Testis (tissue), 2 donors: ENCODE data around the gene SALL3.

ENCODE experiments used
- POLR2A ChIP-seq: fragments of 450-650 bp; IDR thresholded peaks from one replicate; pipeline ENCODE4 v1.6.1; 2017; ENCODE audit warnings: antibody characterized with exemption, mild to moderate bottlenecking, moderate library complexity
- TF ChIP-seq, protein P1 (sequence below), 3 experiments: fragments of 450-650 bp in 2 of 3; fragments of 200-600 bp in 1 of 3; sonication (generic) in 1 of 3; IDR thresholded peaks; one replicate each; pipeline ENCODE4 v1.5.1; 2016 to 2019; ENCODE audit warnings: antibody characterized with exemption in 3 of 3, mild to moderate bottlenecking in 2 of 3, moderate library complexity in 1 of 3

DNA sequence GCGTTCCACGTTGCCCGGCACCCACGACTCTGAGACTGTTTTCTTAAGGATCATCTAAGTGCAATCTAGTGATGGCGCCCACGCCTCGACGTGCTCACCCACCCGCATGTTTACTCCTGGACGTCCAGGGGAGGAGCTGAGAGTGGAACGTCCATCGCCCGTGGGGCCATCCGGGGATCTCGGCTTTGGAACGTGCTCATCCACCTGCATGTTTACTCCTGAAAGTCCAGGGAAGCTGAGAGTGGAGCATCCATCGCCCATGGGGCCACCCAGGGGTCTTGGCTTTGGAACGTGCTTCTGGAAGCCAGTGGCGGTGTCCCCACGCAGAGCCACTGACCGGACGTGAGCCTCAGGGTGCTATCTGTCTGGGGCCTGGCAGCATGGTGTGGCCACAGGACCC, 45.6 kb upstream of the SALL3 start:
- TF ChIP-seq, protein P1, sequence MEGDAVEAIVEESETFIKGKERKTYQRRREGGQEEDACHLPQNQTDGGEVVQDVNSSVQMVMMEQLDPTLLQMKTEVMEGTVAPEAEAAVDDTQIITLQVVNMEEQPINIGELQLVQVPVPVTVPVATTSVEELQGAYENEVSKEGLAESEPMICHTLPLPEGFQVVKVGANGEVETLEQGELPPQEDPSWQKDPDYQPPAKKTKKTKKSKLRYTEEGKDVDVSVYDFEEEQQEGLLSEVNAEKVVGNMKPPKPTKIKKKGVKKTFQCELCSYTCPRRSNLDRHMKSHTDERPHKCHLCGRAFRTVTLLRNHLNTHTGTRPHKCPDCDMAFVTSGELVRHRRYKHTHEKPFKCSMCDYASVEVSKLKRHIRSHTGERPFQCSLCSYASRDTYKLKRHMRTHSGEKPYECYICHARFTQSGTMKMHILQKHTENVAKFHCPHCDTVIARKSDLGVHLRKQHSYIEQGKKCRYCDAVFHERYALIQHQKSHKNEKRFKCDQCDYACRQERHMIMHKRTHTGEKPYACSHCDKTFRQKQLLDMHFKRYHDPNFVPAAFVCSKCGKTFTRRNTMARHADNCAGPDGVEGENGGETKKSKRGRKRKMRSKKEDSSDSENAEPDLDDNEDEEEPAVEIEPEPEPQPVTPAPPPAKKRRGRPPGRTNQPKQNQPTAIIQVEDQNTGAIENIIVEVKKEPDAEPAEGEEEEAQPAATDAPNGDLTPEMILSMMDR (IDR thresholded peaks at IDR 0.05) = no peak
- TF ChIP-seq POLR2A = no peak
